Trophoblast cell (in vitro differentiated cells and primary cell): ENCODE results near the gene POU6F2.

ENCODE experiments used
- DNase-seq, 2 donors: peaks; one replicate each; pipeline ENCODE4 v3.0.0-alpha.2; 2016
- H2AFZ ChIP-seq: 2 replicates; pipeline ENCODE4 v1.6.1; 2013; ENCODE audit warnings: low read length, moderate library complexity, mild to moderate bottlenecking; ENCODE audit not compliant: insufficient read depth, poor library complexity
- H2AK5ac ChIP-seq: 2 replicates; pipeline ENCODE4 v1.6.1; 2013; ENCODE audit warnings: mild to moderate bottlenecking, low read length
- H2BK120ac ChIP-seq: 2 replicates; pipeline ENCODE4 v1.6.1; 2013; ENCODE audit warnings: low read length, mild to moderate bottlenecking, moderate library complexity; ENCODE audit not compliant: insufficient read depth, poor library complexity
- H2BK12ac ChIP-seq: 2 replicates; pipeline ENCODE4 v1.6.1; 2013; ENCODE audit warnings: mild to moderate bottlenecking, low read length, moderate library complexity
- H2BK5ac ChIP-seq: 2 replicates; pipeline ENCODE4 v1.6.1; 2013; ENCODE audit warnings: low read length, low read depth, moderate library complexity, mild to moderate bottlenecking; ENCODE audit not compliant: poor library complexity
- H3K14ac ChIP-seq: 2 replicates; pipeline ENCODE4 v1.6.1; 2013; ENCODE audit warnings: mild to moderate bottlenecking, low read length
- H3K18ac ChIP-seq: 2 replicates; pipeline ENCODE4 v1.6.1; 2013; ENCODE audit warnings: mild to moderate bottlenecking, low read length
- H3K23ac ChIP-seq: 2 replicates; pipeline ENCODE4 v1.6.1; 2013; ENCODE audit warnings: low read length
- H3K27ac ChIP-seq: 2 replicates; pipeline ENCODE4 v1.5.1; 2013; ENCODE audit warnings: low read depth, mild to moderate bottlenecking, inconsistent platforms, low read length, moderate library complexity
- H3K27me3 ChIP-seq: 2 replicates; pipeline ENCODE4 v1.6.1; 2013; ENCODE audit warnings: inconsistent platforms, mild to moderate bottlenecking, low read length, moderate library complexity; ENCODE audit not compliant: insufficient read depth
- H3K36me3 ChIP-seq, 2 experiments: 1 replicate in 1 of 2; 2 replicates in 1 of 2; pipeline ENCODE4 v1.6.1; 2013; ENCODE audit warnings: low read length in 2 of 2, mild to moderate bottlenecking in 2 of 2, moderate library complexity in 1 of 2; ENCODE audit not compliant: insufficient read depth in 2 of 2, control insufficient read depth in 1 of 2
- H3K4ac ChIP-seq: 2 replicates; pipeline ENCODE4 v1.6.1; 2013; ENCODE audit warnings: low read depth, mild to moderate bottlenecking, low read length, moderate library complexity
- H3K4me1 ChIP-seq, 2 experiments: 1 replicate in 1 of 2; 2 replicates in 1 of 2; pipeline ENCODE4 v1.6.1; 2013; ENCODE audit warnings: low read length in 2 of 2, mild to moderate bottlenecking in 2 of 2, moderate library complexity in 1 of 2; ENCODE audit not compliant: insufficient read depth in 2 of 2, control insufficient read depth in 1 of 2
- H3K4me2 ChIP-seq: 2 replicates; pipeline ENCODE4 v1.6.1; 2013; ENCODE audit warnings: inconsistent platforms, mild to moderate bottlenecking, low read length, moderate library complexity
- H3K4me3 ChIP-seq: 2 replicates; pipeline ENCODE4 v1.5.1; 2013; ENCODE audit warnings: mild to moderate bottlenecking, low read depth, low read length, inconsistent platforms
- H3K79me1 ChIP-seq: one replicate; pipeline ENCODE4 v1.6.1; 2013; ENCODE audit warnings: low read length
- H3K79me2 ChIP-seq: 2 replicates; pipeline ENCODE4 v1.6.1; 2013; ENCODE audit warnings: low read length, mild to moderate bottlenecking; ENCODE audit not compliant: control insufficient read depth, insufficient read depth, poor library complexity
- H3K9ac ChIP-seq: 2 replicates; pipeline ENCODE4 v1.6.1; 2013; ENCODE audit warnings: mild to moderate bottlenecking, low read length
- H3K9me3 ChIP-seq: 2 replicates; pipeline ENCODE4 v1.6.1; 2013; ENCODE audit warnings: low read depth, mild to moderate bottlenecking, control low read depth, inconsistent platforms, low read length; ENCODE audit not compliant: insufficient read depth
- H4K12ac ChIP-seq: 2 replicates; pipeline ENCODE4 v1.6.1; 2013; ENCODE audit warnings: low read depth, mild to moderate bottlenecking, low read length, moderate library complexity
- H4K8ac ChIP-seq: 2 replicates; pipeline ENCODE4 v1.6.1; 2013; ENCODE audit warnings: low read depth, mild to moderate bottlenecking, low read length, moderate library complexity
- H4K91ac ChIP-seq: one replicate; pipeline ENCODE4 v1.6.1; 2013; ENCODE audit warnings: low read depth, mild to moderate bottlenecking, low read length, moderate library complexity
- WGBS: extraction: QIAGEN DNeasy Blood & Tissue Kit; methylation state at CpG from one replicate; pipeline ENCODE4 v1.1.7; 2013; ENCODE audit warnings: missing lambda C conversion rate; ENCODE audit not compliant: insufficient read length, insufficient coverage; ENCODE audit errors: extremely low coverage; 5-methylcytosine and 5-hydroxymethylcytosine counted together

POU6F2 gene

GRCh38 chr7:39415091-39415787, 437.5 kb downstream of the POU6F2 start:
- Histone ChIP-seq H3K23ac (no peak overlapping the region), H3K36me3 (no peaks in the 10 kb centered on the region), H3K9me3 (no peaks in the 10 kb centered on the region), H3K4ac (no peak overlapping the region), H2AK5ac (no peak overlapping the region), H3K79me2 (peaks cover 4% of the 10 kb centered on the region), H3K79me1 (peaks cover 3% of the 10 kb centered on the region), H3K14ac (no peak overlapping the region), H3K4me2 (no peak overlapping the region), H2BK12ac (no peak overlapping the region), H2BK120ac (no peak overlapping the region), H2BK5ac (no peak overlapping the region), H3K27ac (no peak overlapping the region), H3K27me3 (no peaks in the 10 kb centered on the region), H2AFZ (no peak overlapping the region), H3K4me3 (no peak overlapping the region), H3K4me1 (peaks cover 2 to 3% of the 10 kb centered on the region in 2 experiments), H4K8ac (no peak overlapping the region), H4K12ac (no peak overlapping the region), H3K18ac (no peak overlapping the region), H3K9ac (no peak overlapping the region), H4K91ac (no peak overlapping the region)
- no CpG with 5 or more reads among the region's 13 CpGs for WGBS
- no peak for DNase-seq

GRCh38 chr7:39416866-39417265, 439.2 kb downstream of the POU6F2 start:
- Histone ChIP-seq H3K4me3 (no peak overlapping the region), H4K12ac (no peak overlapping the region), H3K9me3 (no peaks in the 10 kb centered on the region), H4K8ac (no peak overlapping the region), H2BK12ac (no peak overlapping the region), H3K4me2 (no peak overlapping the region), H3K14ac (no peak overlapping the region), H3K27ac (no peak overlapping the region), H3K4ac (no peak overlapping the region), H3K18ac (no peak overlapping the region), H3K9ac (no peak overlapping the region), H3K23ac (no peak overlapping the region), H4K91ac (no peak overlapping the region), H3K79me1 (peaks cover 3% of the 10 kb centered on the region), H2AK5ac (no peak overlapping the region), H2BK120ac (no peak overlapping the region), H2AFZ (no peak overlapping the region), H3K36me3 (no peaks in the 10 kb centered on the region), H3K4me1 (peaks cover 2 to 3% of the 10 kb centered on the region in 2 experiments), H2BK5ac (no peak overlapping the region), H3K27me3 (no peaks in the 10 kb centered on the region), H3K79me2 (peaks cover 4% of the 10 kb centered on the region)
- no CpG with 5 or more reads among the region's 3 CpGs for WGBS
- DNase-seq, result no peak

GRCh38 chr7:39417642-39418041, 439.9 kb downstream of the POU6F2 start:
- H3K4ac ChIP-seq, result no peak overlapping the region

GRCh38 chr7:39421251-39421650, 443.5 kb downstream of the POU6F2 start:
- H3K79me2 ChIP-seq, result no peaks in the 10 kb centered on the region
- H3K79me1 ChIP-seq, result no peaks in the 10 kb centered on the region
- H4K91ac ChIP-seq, result no peak overlapping the region
- H3K4me3 ChIP-seq, result no peak overlapping the region
- no peak overlapping the region for H3K4ac ChIP-seq
- H3K18ac ChIP-seq, result no peak overlapping the region
- no peak overlapping the region for H3K9ac ChIP-seq
- H4K12ac ChIP-seq, result no peak overlapping the region
- DNase-seq, result no peak
- no peak overlapping the region for H2BK120ac ChIP-seq
- no peak overlapping the region for H4K8ac ChIP-seq
- no peak overlapping the region for H2AK5ac ChIP-seq
- no peak overlapping the region for H3K14ac ChIP-seq
- no peak overlapping the region for H3K27ac ChIP-seq
- H3K27me3 ChIP-seq, result no peaks in the 10 kb centered on the region
- H3K4me1 ChIP-seq, result no peaks in the 10 kb centered on the region
- H3K4me2 ChIP-seq, result no peak overlapping the region
- no peak overlapping the region for H2AFZ ChIP-seq
- no CpG with 5 or more reads among the region's 2 CpGs for WGBS
- H3K23ac ChIP-seq, result no peak overlapping the region
- H3K36me3 ChIP-seq, result no peaks in the 10 kb centered on the region
- no peaks in the 10 kb centered on the region for H3K9me3 ChIP-seq
- no peak overlapping the region for H2BK12ac ChIP-seq
- H2BK5ac ChIP-seq, result no peak overlapping the region

More at GRCh38 chr7:39417642-39418041, 439.9 kb downstream of the POU6F2 start:
- Histone ChIP-seq H4K8ac (no peak overlapping the region), H3K18ac (no peak overlapping the region), H3K14ac (no peak overlapping the region), H3K27ac (no peak overlapping the region), H3K4me2 (no peak overlapping the region), H2AK5ac (no peak overlapping the region), H4K12ac (no peak overlapping the region), H3K4me1 (peaks cover 2 to 3% of the 10 kb centered on the region in 2 experiments), H3K9ac (no peak overlapping the region), H3K4me3 (no peak overlapping the region), H4K91ac (no peak overlapping the region), H3K27me3 (no peaks in the 10 kb centered on the region), H2BK5ac (no peak overlapping the region), H3K79me1 (peaks cover 3% of the 10 kb centered on the region), H3K79me2 (peaks cover 4% of the 10 kb centered on the region), H2AFZ (no peak overlapping the region), H2BK12ac (no peak overlapping the region), H3K23ac (no peak overlapping the region), H3K36me3 (no peaks in the 10 kb centered on the region), H3K9me3 (no peaks in the 10 kb centered on the region), H2BK120ac (no peak overlapping the region)
- DNase-seq, result no peak
- no CpG with 5 or more reads among the region's 1 CpG for WGBS
